GM12878 (cell line): ENCODE results near the gene UBAC2. TPM values are rescaled to one million over a fixed set of nuclear protein-coding genes. Genes with fewer than 3 reads are reported as not detected.

ENCODE experiments used
- ATAC-seq: fragments of 200-7000 bp; cut with Tn5 transposase; 3 replicates; pipeline ENCODE4 v1.9.1; 2020; ENCODE audit warnings: mild to moderate bottlenecking, moderate library complexity
- BruUV-seq: library from RNA; stranded (reverse); fragments of 400-500 nt; replicated peaks from 2 replicates; lab custom pipeline; 2021; lab: Mats Ljungman, UMichigan
- CTCF ChIA-PET: fragments of 300-600 bp; sonication (Branson Sonifier 250); formaldehyde crosslinking; extraction: SDS; loops from one replicate; lab custom pipeline; 2021; ENCODE audit warnings: inconsistent platforms; lab: Yijun Ruan, JAX
- POLR2A ChIA-PET: fragments of 350-600 bp; formaldehyde crosslinking; extraction: SDS; loops from one replicate; lab custom pipeline; 2021; ENCODE audit warnings: inconsistent platforms; lab: Charles Lee
- RAD21 ChIA-PET: fragments of 300-600 bp; sonication (Branson Sonifier 250); formaldehyde crosslinking; loops from one replicate; lab custom pipeline; 2023; ENCODE audit warnings: antibody characterized with exemption; ENCODE audit not compliant: unreplicated experiment; lab: Charles Lee
- SMC1A ChIA-PET: fragments of 300-600 bp; sonication (Branson Sonifier 250); formaldehyde crosslinking; loops from one replicate; lab custom pipeline; 2023; ENCODE audit not compliant: unreplicated experiment, uncharacterized antibody; lab: Charles Lee
- DNase-seq: peaks from one replicate; pipeline ENCODE4 v3.0.0-alpha.2; 2011; ENCODE audit warnings: low read depth, low spot score
- FAIRE-seq: peaks from 3 replicates; lab custom pipeline; 2011; peaks lifted over from hg19 to GRCh38; lab: Jason Lieb, UNC
- H2AFZ ChIP-seq: 2 replicates; pipeline ENCODE4 v1.6.0; 2011; ENCODE audit warnings: low read depth, low read length, control low read depth; ENCODE audit not compliant: control insufficient read depth
- H3K27ac ChIP-seq: 2 replicates; pipeline ENCODE4 v1.5.1; 2011; ENCODE audit warnings: control low read depth; ENCODE audit not compliant: control insufficient read depth, insufficient read depth
- H3K27me3 ChIP-seq, 2 experiments: replicated peaks in 1 of 2; 2 replicates each; pipeline versions ENCODE4 v1.6.0 to v1.6.1; 2011; ENCODE audit warnings: low read length in 1 of 2; ENCODE audit not compliant: control insufficient read depth in 2 of 2, insufficient read depth in 2 of 2
- H3K36me3 ChIP-seq, 2 experiments: 2 replicates each; pipeline ENCODE4 v1.5.1; 2011; ENCODE audit warnings: low read length in 1 of 2; ENCODE audit not compliant: control insufficient read depth in 2 of 2, insufficient read depth in 2 of 2
- H3K4me1 ChIP-seq: 2 replicates; pipeline ENCODE4 v1.6.1; 2011; ENCODE audit warnings: mild to moderate bottlenecking, low read length, moderate library complexity, mixed read lengths; ENCODE audit not compliant: control insufficient read depth, insufficient read depth
- H3K4me2 ChIP-seq: 2 replicates; pipeline ENCODE4 v1.6.0; 2011; ENCODE audit warnings: control low read depth; ENCODE audit not compliant: control insufficient read depth, insufficient read depth
- H3K4me3 ChIP-seq: fragments of 200-600 bp; sonication (generic); 2 replicates; pipeline ENCODE4 v1.5.1; 2016
- H3K79me2 ChIP-seq: 2 replicates; pipeline ENCODE4 v1.6.0; 2011; ENCODE audit warnings: low read length; ENCODE audit not compliant: control insufficient read depth, insufficient read depth
- H3K9ac ChIP-seq: 2 replicates; pipeline ENCODE4 v1.8.0; 2011; ENCODE audit warnings: low read length, control low read depth, mixed read lengths; ENCODE audit not compliant: control insufficient read depth, insufficient read depth
- H3K9me3 ChIP-seq: replicated peaks from 3 replicates; pipeline ENCODE4 v1.5.1; 2011; ENCODE audit warnings: mild to moderate bottlenecking, low read length; ENCODE audit not compliant: control insufficient read depth, insufficient read depth
- H4K20me1 ChIP-seq: 2 replicates; pipeline ENCODE4 v1.6.0; 2011; ENCODE audit not compliant: control insufficient read depth, insufficient read depth
- CBX3 ChIP-seq: fragments of 200-600 bp; sonication (generic); IDR thresholded peaks from 2 replicates; pipeline ENCODE4 v1.6.1; 2016; ENCODE audit warnings: low read depth, borderline replicate concordance
- HDAC2 ChIP-seq: fragments of 200-600 bp; sonication (generic); IDR thresholded peaks from 2 replicates; pipeline ENCODE4 v1.6.1; 2017
- MEF2B ChIP-seq: fragments of 450-650 bp; IDR thresholded peaks from 2 replicates; pipeline ENCODE4 v1.6.1; 2018; ENCODE audit warnings: mild to moderate bottlenecking, moderate library complexity; ENCODE audit not compliant: partially characterized antibody, poor library complexity, severe bottlenecking
- MYC ChIP-seq: IDR thresholded peaks from 2 replicates; pipeline ENCODE4 v1.6.1; 2011; ENCODE audit warnings: mild to moderate bottlenecking, low read length, moderate library complexity, inconsistent platforms; ENCODE audit not compliant: insufficient read depth, insufficient replicate concordance, insufficient read length, severe bottlenecking
- PAX5 ChIP-seq: IDR thresholded peaks from 2 replicates; pipeline ENCODE4 v1.6.1; 2011; ENCODE audit warnings: low read depth, low read length, borderline replicate concordance
- POLR2AphosphoS2 ChIP-seq: IDR thresholded peaks from 2 replicates; pipeline ENCODE4 v1.6.1; 2011; ENCODE audit warnings: low read depth, mild to moderate bottlenecking, low read length, improper control_type of control experiment, moderate library complexity
- POLR2AphosphoS5 ChIP-seq: IDR thresholded peaks from 2 replicates; pipeline ENCODE4 v1.6.1; 2011; ENCODE audit warnings: mild to moderate bottlenecking, low read length, inconsistent platforms
- RUNX3 ChIP-seq: IDR thresholded peaks from 2 replicates; pipeline ENCODE4 v1.6.1; 2012; ENCODE audit warnings: low read length, inconsistent platforms
- SRF ChIP-seq, 2 experiments: IDR thresholded peaks; 2 replicates each; pipeline ENCODE4 v1.6.1; 2011; ENCODE audit warnings: low read depth in 2 of 2, low read length in 2 of 2, mild to moderate bottlenecking in 1 of 2, moderate library complexity in 1 of 2
- WGBS: methylation state at CpG from one replicate; pipeline ENCODE4 v1.1.6; 2016; ENCODE audit warnings: low lambda C conversion rate; ENCODE audit not compliant: insufficient replicate concordance, insufficient coverage; ENCODE audit errors: missing lambda C conversion rate; 5-methylcytosine and 5-hydroxymethylcytosine counted together
- in situ Hi-C: fragments of 300-500 bp; cut with MboI; formaldehyde crosslinking; loops from 9 replicates; pipeline ENCODE4 v1.14.3; 2018; ENCODE audit warnings: mixed read lengths
- intact Hi-C: fragments of 100-400 bp; cut with micrococcal nuclease; formaldehyde crosslinking; loops from one replicate; pipeline ENCODE4 v1.14.2; 2022; ENCODE audit not compliant: unreplicated experiment
- polyA plus RNA-seq, 11 experiments: library from polyadenylated mRNA; depleted of rRNA in 4 of 11; unstranded in 6 of 11; stranded (reverse) in 5 of 11; fragments of >200 nt; fragmentation: Nextera tagmentation in 4 of 11; fragmentation: Illumina TruSeq in 1 of 11; extraction: Ambion mirVana in 4 of 11; extraction: Trizol in 1 of 11; gene quantifications; 1 replicate in 1 of 11; 2 replicates in 10 of 11; pipeline versions ENCODE4 v1.2.1 to v1.2.3, GENCODE V29; 2011 to 2016; ENCODE audit warnings: inconsistent platforms in 2 of 11, missing spikeins in 2 of 11, low read depth in 1 of 11
- total RNA-seq, 4 experiments: library from RNA; depleted of rRNA in 3 of 4; stranded (reverse); fragments of >200 nt in 3 of 4; fragmentation: Illumina TruSeq in 1 of 4; extraction: Trizol in 1 of 4; gene quantifications; 2 replicates each; pipeline versions ENCODE4 v1.2.1 to v1.2.3, GENCODE V29; 2013 to 2021
- TF ChIP-seq, protein P1 (sequence below): IDR thresholded peaks from 2 replicates; pipeline ENCODE4 v1.6.1; 2011; ENCODE audit warnings: mild to moderate bottlenecking, low read depth, low read length, moderate library complexity; ENCODE audit not compliant: insufficient replicate concordance
- TF ChIP-seq, protein P2 (sequence below): fragments of 450-650 bp; IDR thresholded peaks from 2 replicates; pipeline ENCODE4 v1.6.1; 2016; ENCODE audit warnings: mild to moderate bottlenecking, moderate library complexity, borderline replicate concordance
- TF ChIP-seq, protein P3 (sequence below): fragments of 450-650 bp; IDR thresholded peaks from 2 replicates; pipeline ENCODE4 v1.6.1; 2017; ENCODE audit warnings: antibody characterized with exemption, mild to moderate bottlenecking, moderate library complexity

Gene UBAC2
- total and polyA plus RNA-seq, 10 of the 15 experiments (the other 5 are each of a cell fraction or from before 2014, with no cell fraction given), result 3.0 to 54.6 (median 17.4) TPM

DNA sequence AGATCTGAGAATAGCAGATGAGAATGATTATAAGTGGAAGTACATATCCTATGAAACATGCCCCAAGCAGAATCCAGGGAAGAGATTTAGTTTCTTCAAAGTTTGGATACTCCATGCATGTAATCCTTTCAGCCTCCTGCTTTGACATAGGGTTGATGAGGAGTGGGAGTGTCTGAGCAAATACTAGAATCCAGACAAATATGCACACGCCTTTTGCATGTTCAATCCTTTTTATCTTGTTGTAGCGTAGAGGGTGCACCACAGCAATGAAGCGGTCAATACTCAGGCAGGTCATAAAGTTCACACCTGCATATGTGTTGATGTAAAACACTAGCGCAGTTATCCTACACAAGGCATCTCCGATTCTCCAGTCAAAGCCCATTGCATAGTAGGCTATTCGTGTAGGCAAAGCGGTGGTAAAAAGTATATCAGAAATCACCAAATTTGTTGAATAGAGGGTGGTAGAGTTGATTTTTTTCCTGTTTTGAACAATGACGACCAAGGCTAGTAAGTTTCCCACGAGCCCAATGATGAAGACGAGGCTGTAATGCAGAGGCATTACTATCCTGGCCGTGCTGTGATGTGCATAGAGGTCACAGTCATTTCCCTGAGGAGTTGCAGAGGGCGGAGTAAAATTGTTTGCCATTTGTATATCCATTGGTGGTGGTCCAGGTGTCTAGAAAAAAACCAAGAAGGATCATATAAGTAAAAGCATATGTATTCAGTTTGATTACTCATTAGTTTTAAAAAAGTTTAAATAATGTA is 95.0 kb downstream of the UBAC2 start:
- intact Hi-C loops, result no loop called here
- Histone ChIP-seq H3K4me1 (peaks cover 9% of the 10 kb centered on the region), H3K4me2 (peak overlapping the region; percentile 64), H3K27me3 (no peaks in the 10 kb centered on the region), H3K9ac (no peak overlapping the region), H3K4me3 (peak overlapping the region; percentile 17; the same call in 1 of the 2 replicates), H3K9me3 (no peaks in the 10 kb centered on the region), H2AFZ (no peak overlapping the region), H4K20me1 (peaks cover 3% of the 10 kb centered on the region; the same call in 1 of the 2 replicates), H3K36me3 (peaks cover 6 to 15% of the 10 kb centered on the region in 2 experiments), H3K27ac (peak overlapping the region; percentile 62), H3K79me2 (peaks cover 79% of the 10 kb centered on the region)
- RAD21 ChIA-PET, result interaction anchor here (0.7 to 14.1 kb wide), 14 partner anchors 7 to 141 kb away, joined by 3 to 247 read pairs (median 16); partner anchors contain the start of genes GPR183 and UBAC2
- CTCF ChIA-PET, result interaction anchor here (0.7 to 1.9 kb wide), 3 partner anchors 26 to 40 kb away, joined by 3 to 5 read pairs (median 5); no protein-coding TSS in a partner anchor
- BruUV-seq, result no TSS peak
- in situ Hi-C loops, result no loop called here
- FAIRE-seq (no peak), ATAC-seq (peak; percentile 8), DNase-seq (no peak)
- SMC1A ChIA-PET, result interaction anchor here (0.8 to 13.7 kb wide), 10 partner anchors 10 to 140 kb away, joined by 3 to 264 read pairs (median 6); partner anchors contain the start of gene GPR183
- WGBS, result 57% methylated on average over 12 of the region's 12 CpGs
- POLR2A ChIA-PET, result interaction anchor here (2.6 to 4.6 kb wide), 2 partner anchors 7 to 12 kb away, joined by 11 to 35 read pairs; partner anchors contain the start of gene GPR183
- TF ChIP-seq CBX3 (no peak), POLR2AphosphoS2 (peak; percentile 17; the same call in 1 of the 2 replicates), PAX5 (no peak), HDAC2 (no peak), POLR2AphosphoS5 (peak; percentile 69), RUNX3 (no peak), SRF (IDR thresholded peaks at IDR 0.05; ENCODE audit: low read depth in 2 of 2, low read length in 2 of 2) (no peak), MEF2B (peak; percentile 57), MYC (no peak)
- TF ChIP-seq, protein P1, sequence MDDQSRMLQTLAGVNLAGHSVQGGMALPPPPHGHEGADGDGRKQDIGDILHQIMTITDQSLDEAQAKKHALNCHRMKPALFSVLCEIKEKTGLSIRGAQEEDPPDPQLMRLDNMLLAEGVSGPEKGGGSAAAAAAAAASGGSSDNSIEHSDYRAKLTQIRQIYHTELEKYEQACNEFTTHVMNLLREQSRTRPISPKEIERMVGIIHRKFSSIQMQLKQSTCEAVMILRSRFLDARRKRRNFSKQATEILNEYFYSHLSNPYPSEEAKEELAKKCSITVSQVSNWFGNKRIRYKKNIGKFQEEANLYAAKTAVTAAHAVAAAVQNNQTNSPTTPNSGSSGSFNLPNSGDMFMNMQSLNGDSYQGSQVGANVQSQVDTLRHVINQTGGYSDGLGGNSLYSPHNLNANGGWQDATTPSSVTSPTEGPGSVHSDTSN, result no peak
- TF ChIP-seq, protein P2, sequence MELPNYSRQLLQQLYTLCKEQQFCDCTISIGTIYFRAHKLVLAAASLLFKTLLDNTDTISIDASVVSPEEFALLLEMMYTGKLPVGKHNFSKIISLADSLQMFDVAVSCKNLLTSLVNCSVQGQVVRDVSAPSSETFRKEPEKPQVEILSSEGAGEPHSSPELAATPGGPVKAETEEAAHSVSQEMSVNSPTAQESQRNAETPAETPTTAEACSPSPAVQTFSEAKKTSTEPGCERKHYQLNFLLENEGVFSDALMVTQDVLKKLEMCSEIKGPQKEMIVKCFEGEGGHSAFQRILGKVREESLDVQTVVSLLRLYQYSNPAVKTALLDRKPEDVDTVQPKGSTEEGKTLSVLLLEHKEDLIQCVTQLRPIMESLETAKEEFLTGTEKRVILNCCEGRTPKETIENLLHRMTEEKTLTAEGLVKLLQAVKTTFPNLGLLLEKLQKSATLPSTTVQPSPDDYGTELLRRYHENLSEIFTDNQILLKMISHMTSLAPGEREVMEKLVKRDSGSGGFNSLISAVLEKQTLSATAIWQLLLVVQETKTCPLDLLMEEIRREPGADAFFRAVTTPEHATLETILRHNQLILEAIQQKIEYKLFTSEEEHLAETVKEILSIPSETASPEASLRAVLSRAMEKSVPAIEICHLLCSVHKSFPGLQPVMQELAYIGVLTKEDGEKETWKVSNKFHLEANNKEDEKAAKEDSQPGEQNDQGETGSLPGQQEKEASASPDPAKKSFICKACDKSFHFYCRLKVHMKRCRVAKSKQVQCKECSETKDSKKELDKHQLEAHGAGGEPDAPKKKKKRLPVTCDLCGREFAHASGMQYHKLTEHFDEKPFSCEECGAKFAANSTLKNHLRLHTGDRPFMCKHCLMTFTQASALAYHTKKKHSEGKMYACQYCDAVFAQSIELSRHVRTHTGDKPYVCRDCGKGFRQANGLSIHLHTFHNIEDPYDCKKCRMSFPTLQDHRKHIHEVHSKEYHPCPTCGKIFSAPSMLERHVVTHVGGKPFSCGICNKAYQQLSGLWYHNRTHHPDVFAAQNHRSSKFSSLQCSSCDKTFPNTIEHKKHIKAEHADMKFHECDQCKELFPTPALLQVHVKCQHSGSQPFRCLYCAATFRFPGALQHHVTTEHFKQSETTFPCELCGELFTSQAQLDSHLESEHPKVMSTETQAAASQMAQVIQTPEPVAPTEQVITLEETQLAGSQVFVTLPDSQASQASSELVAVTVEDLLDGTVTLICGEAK, result no peak
- TF ChIP-seq, protein P3, sequence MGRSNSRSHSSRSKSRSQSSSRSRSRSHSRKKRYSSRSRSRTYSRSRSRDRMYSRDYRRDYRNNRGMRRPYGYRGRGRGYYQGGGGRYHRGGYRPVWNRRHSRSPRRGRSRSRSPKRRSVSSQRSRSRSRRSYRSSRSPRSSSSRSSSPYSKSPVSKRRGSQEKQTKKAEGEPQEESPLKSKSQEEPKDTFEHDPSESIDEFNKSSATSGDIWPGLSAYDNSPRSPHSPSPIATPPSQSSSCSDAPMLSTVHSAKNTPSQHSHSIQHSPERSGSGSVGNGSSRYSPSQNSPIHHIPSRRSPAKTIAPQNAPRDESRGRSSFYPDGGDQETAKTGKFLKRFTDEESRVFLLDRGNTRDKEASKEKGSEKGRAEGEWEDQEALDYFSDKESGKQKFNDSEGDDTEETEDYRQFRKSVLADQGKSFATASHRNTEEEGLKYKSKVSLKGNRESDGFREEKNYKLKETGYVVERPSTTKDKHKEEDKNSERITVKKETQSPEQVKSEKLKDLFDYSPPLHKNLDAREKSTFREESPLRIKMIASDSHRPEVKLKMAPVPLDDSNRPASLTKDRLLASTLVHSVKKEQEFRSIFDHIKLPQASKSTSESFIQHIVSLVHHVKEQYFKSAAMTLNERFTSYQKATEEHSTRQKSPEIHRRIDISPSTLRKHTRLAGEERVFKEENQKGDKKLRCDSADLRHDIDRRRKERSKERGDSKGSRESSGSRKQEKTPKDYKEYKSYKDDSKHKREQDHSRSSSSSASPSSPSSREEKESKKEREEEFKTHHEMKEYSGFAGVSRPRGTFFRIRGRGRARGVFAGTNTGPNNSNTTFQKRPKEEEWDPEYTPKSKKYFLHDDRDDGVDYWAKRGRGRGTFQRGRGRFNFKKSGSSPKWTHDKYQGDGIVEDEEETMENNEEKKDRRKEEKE, result 0 out of 2 replicates have a peak, but pooled peaks have one; percentile 42
